SHP77 (cell line): Measurements from ENCODE around the gene EMP2.
"Not testable (repeated sequence)": the region's sequence is repeated elsewhere in the genome, so short reads cannot be mapped to it uniquely, and the experiment has no call there.

Experiments
- DNase-seq, 2 experiments: peaks; one replicate each; lab custom pipeline; 2025; lab: John Stamatoyannopoulos, UW

Gene EMP2

DNA sequence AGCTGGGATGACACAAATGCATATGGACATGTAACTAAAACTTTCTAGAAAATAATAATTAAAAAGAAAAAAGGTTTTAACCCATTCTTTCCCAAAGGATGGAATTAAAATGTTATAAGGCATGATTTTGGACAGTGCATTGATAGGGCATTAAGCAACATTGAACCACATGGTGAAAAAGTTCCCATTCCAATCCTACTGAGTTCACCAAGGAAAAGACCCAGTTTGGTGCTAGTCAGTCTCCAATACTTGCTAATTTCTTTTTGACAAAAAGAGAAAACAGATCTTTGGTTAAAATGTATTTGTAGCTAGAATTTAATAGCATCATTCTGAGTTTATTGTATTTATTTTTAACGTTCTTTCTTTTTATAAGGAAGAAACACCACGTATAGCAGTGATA is 28.1 kb downstream of the EMP2 start:
- no peak for DNase-seq

DNA sequence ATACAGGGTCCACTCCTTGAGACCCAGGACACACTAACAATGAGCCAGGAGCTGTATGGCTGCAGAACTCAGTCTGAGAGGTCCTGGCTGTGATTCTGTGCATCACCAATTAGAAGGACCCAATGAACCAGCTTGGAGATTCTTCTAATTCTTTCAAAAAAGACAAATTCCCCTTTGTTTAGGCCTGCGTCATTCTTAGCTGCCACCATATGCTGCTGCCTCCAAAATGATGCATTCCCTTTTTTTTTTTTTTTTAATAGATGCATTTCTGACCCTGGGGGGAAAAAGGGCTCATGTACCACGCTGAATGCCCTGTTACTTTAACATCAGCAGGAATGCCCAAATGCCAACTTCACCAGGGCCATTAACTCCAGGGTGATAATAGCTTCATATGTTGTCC is 28.5 kb downstream of the EMP2 start:
- no peak for DNase-seq

DNA sequence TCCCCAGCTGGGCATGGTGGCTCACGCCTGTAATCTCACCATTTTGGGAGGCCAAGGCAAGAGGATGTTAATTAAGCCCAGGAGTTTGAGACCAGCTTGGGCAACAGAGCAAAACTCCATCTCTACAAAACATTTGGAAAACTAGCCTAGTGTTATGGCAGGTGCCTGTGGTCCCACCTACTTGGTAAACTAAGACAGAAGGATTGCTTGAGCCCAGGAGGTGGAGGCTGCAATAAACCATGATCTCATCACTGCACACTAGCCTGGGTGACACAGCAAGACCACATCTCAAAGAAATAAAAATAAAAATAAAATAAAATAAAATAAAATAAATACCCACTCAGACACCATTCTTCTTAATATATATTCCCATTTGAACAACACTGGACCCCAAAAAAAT is 32.0 kb downstream of the EMP2 start:
- DNase-seq = no peak

DNA sequence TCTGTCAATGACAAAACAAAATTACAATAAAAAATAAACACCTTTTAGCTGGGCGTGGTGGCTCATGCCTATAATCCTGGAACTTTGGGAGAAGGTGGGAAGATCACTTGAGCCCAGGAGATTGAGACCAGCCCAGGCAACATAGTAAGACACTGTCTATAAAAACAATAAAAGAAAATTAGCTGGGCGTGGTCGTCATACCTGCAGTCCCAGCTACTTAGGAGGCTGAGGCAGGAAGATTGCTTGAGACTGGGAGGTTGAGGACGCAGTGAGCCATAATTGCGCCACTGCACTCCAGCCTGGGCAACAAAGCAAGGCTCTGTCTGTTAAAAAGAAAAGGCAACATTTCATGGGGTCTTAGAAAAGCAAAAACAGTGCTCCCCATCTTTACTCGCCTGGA is 32.7 kb downstream of the EMP2 start:
- DNase-seq = no peak

DNA sequence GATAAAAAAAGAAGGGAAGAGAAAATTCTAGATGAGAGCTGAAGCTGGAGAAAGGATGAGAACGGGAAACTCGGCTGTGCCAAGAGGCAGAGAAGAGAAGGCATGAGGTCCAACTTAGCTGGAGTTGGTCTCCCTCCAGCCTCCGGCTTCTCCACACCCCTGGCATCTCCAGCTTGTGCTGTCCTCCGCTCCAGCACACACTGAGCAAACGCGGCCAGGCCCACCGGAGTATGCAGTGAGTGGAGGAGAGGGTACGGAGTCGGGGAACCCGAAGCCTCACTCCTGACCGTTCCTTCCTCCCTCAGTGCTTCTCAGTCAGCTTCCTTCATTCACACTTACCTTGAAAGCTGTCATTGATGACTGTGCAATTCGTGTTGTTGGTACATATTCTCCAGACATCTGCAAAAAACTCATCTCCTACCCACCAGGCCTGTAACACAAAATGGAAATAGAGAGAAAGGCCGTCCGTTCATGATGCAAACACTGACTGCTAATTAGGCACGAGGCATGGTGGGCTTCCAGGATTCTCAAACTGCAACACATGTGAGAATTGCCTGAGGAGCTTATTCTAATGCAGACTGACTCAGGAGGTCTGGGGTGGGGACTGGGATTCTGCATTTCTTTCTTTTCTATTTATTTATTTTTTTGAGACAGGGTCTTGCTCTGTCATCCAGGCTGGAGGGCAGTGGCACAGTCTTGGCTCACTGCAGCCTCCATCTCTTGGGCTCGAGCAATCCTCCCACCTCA is 37.0 kb downstream of the EMP2 start:
- no peak for DNase-seq

DNA sequence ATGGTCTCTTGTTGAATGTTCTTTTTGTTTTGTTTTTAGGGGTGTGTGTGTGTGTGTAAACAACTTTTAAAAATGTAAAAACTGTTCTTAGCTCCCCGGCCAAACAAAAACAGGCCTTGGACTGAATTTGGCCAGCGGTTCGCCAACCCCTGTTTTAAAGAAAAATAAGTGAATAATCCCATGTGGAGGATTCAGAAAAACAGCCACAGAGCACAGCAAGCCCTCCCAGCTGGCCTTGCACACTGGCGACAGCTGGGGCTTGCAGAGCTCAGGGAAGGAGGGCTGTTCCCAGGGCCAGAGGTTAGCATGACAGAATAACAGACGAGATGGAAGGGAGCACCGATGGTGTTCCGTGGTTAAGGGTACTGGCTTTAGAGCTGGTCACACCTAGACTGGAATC is 39.0 kb downstream of the EMP2 start:
- no peak for DNase-seq

DNA sequence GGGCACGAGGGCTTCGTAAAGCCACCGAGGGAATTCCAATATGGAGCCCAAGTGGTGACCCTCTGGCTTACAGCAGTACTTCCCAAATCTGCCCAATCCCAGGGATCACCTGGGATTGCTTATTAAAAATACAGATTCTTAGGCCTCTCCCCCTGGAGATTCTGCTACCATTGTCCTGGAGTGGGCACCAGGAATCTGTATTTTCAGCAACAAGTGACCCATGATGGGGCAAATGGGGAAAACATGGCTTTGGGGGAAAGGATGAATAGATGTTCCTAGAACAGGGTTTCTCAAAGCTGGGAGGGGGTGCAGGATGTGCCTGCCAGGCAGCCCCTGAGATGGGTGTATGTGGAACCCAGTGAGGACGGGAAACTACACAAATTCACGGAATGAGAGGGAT is 40.6 kb downstream of the EMP2 start:
- DNase-seq = no peak

DNA sequence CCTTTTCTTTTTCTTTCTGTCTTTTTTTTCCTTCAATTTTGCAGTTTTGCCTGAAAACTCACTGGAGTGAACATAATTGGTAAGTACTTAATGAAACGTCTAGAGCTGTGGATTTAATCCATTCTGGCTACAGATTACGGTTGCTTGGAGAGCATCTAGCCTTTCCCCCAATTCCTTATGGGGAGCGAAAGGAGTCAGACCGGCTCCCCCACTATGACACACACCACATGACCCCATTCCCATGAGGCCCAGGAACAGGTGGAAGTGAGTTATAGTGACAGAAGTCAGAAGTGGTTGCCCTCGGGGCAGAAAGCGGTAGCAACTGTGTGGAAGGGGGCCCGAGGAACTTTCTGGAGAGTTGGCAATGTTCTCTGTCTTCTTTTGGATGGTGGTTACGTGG is 41.2 kb downstream of the EMP2 start:
- DNase-seq = no peak

DNA sequence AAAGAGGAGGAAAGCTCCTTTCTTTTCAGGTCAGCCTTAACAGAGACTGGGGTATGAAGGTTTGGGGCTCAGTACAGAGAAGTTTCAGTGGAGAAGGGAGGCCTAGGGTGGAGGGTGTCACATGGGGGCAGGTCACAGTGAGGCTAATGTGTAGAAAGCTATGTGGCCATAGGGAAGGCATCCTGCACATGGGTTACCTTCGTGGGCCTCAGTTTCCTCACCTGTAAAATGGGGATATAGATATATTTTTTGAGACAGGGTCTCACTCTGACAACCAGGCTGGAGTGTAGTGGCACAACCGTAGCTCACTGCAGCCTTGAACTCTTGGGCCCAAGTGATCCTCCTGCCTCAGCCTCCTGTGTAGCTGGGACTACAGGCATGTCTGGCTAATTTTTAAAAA is 41.8 kb downstream of the EMP2 start:
- no peak for DNase-seq

DNA sequence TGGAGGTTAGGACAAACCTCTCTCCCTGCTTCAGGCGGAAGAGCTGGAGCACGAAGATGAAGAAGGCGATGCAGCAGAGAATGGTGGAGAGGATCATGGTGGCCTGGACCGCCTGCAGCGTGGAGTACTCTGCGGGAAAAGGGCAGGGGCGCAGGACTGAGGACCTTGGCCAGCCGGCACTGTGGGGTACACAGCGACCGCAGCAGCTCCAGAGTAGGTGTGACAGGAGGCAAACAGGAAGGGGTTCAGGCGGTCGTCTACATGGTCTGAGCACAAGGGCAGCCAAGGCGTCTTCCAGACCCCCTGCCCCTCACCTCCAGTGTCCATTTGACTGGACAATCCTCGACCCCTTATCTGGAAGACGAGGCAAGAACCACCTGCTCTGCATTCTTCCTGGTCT is 42.5 kb downstream of the EMP2 start:
- DNase-seq = no peak

DNA sequence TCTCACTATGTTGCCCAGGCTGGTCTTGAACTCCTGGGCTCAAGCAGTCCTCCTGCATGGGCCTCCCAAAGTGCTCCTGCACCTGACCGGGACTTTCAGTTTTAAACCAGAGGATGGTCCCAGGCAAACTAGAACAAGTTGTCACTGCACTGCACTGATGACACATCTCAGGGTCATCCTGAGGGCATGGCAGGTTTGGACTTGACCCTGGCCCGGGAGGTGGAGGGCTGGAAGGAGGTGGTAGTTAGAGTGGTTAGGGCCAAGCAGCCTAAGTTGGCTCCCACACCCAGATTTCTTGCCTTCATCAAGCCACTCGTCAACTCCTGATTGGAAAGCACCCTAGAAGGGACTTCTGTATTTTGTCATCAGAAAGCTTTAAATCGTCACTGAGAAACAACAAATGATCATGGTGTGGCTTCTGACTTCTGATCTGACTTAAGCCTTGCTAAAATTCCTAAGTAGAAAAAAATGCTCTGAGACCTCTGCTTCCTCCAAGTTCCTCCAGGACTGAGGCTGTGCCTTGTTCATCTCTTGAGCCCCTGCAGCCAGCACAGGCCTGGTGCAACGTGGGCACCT is 43.5 kb downstream of the EMP2 start:
- no peak for DNase-seq

DNA sequence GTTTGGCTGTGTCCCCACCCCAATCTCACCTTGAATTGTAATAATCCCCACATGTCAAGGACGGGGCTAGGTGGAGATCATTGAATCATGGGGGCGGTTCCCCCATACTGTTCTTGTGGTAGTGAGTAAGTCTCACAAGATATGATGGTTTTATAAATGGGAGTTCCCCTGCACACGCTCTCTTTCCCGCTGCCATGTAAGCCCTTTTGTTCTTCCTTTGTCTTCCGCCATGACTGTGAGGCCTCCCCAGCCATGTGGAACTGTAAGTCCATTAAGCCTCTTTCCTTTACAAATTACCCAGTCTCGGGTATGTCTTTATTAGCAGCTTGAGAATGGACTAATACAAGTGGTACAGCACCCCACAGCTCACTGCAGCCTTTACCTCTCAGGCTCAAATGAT is 44.1 kb downstream of the EMP2 start:
- not testable (repeated sequence) for DNase-seq

DNA sequence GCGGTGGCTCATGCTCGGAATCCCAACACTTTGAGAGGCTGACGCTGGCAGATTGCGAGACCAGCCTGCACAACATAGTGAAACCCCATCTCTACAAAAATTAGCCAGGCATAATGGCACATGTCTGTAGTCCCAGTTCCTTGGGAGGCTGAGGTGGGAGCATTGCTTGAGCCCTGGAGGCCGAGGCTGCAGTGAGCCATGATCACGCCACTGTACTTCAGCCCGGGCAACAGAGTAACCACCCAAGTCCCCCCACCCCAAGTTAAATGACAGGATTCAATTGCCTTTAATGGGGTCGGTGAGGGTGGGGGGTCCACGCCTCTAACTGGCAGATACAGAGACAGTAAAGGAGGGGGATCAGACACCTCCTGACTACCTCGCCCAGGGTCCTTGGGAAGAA is 44.9 kb downstream of the EMP2 start:
- DNase-seq = no peak

DNA sequence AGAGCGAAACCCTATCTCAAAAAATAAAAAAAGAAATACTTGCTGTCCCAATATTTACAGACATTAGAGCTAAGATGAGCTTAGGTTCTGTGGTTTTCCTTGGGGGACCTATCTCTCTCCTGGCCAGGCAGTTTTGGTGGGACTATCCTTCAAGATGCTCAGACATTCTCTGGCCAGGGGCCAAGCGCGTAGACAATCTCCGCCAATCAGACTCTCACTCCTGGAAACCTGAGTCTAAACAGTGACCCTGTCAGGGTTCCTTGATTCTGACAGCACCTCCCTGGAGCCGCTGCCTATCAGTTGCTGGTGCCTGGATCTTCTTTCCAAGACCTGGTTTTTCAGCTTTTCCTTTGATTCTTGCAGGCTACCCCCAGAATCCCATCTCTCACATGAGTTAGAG is 45.6 kb downstream of the EMP2 start:
- no peak for DNase-seq

DNA sequence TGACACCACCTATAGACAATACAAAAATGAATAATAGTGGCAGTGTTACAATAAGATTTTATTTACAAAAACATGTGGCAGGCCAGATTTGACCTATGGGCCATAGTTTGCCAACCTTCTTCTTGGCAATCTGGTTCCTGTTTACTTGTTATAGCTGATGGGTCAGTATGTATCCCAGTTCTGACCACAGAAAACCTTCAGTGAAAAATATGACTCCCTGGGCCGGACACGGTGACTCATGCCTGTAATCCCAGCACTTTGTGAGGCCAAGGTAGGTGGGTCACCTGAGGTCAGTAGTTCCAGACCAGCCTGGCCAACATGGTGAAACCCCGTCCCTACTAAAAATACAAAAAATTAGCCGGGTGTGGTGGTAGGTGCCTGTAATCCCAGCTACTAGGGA is 46.8 kb downstream of the EMP2 start:
- DNase-seq = not testable (repeated sequence)

DNA sequence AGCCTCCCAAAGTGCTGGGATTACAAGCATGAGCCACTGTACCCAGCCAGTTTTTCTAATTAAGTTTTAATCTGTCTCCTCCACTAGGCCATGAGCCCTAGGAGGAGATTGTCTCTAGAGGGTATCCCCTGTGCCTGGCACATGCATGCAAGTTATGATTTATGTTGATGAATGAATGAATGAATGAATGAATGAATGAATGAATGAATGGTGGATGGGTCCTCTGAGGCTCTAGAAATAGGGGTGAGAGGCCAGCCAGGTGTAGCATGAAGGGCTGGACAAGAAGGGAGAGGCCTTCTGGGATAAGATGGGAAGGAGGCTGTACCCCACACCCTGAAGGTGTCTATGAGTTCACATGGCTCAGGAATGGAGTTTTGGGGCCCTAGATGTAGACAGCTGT is 48.8 kb downstream of the EMP2 start:
- no peak for DNase-seq

DNA sequence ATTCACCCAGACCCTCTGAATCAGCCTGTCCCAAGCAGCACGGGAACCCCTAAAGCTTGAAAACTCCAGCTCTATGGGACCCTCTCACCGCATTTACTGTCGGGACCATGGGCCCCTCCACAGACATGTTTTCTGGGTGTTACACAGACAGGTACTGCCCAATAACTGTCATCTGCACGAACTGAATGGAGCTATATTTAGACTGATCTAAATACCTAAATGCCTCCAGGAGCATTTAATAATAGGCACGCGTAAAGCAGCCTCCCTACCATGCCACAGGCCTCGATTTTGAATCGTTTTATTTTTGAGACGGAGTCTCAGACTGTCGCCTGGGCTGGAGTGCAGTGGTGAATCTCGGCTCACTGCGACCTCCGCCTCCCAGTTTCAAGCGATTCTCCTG is 49.7 kb downstream of the EMP2 start:
- no peak for DNase-seq

DNA sequence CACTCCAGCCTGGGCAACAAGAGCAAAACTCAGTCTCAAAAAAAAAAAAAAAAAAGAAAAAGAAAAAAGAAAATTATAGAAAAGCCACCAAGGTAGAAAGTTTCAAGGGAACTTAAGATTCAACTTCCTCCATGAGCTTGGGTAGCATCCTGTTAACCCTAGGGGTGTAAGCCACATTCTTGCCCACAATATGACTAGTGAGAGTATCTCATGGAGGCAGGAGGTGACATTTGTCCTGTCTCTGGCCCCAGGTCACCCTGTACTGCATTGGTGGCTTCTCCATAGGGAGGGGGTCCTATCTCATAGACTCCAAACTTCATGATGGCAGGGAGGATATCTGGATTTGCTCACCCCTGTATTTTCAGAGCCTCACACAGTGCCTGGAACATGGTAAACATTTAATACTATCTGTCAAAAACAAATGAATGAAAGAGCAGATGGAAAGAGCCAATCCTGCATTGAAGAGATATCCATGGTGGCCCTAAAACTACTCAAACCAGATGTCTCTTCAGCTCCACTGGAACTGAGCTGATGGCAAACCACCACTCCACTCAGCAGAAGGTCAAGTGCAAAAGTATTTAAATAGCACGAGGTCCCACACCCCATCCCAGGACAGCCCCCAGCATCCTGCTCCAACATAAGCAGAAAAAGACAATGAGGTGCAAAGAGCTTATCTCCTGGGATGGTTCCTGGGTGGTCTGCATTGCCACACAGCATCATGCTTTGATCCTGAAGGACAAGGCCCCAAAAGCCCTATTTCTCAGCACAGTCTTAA is 50.3 kb downstream of the EMP2 start:
- no peak for DNase-seq

DNA sequence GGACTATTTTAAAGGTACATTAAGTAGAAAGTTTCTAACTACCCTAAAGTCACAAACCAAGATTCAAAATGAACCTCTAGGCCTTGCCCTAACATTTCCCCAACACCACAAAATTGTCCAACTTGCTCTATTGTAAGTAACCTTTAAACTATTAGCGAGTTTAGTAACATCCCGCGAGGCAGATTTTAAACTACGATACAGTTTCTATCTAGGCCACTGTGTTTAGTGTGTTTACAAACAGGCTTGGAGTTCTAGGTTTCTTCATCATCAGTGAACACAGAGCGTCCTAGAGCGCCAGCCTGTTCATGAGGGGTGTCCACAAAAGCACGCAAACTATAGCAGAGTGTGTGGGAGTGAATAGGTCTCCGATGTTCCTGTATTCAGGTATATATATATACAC is 51.8 kb downstream of the EMP2 start:
- no peak for DNase-seq

DNA sequence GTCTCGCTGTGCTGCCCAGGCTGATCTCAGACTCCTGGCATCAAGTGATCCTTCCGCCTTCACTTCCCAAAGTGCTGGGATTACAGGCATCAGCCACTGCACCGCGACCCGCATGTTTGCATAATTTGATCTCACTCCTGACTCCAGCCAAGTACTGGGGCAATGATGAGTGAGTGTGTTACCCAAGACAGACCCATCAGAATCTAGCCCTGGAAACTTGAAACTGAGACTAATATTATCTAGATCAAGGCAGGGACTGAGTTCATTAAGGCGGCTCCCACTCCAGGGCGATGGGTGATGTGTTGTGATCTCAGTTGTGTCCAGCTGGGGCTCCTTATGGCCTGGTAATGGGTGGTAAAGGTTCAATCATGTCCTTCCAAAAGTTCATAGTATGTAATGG is 53.4 kb downstream of the EMP2 start:
- DNase-seq = no peak

DNA sequence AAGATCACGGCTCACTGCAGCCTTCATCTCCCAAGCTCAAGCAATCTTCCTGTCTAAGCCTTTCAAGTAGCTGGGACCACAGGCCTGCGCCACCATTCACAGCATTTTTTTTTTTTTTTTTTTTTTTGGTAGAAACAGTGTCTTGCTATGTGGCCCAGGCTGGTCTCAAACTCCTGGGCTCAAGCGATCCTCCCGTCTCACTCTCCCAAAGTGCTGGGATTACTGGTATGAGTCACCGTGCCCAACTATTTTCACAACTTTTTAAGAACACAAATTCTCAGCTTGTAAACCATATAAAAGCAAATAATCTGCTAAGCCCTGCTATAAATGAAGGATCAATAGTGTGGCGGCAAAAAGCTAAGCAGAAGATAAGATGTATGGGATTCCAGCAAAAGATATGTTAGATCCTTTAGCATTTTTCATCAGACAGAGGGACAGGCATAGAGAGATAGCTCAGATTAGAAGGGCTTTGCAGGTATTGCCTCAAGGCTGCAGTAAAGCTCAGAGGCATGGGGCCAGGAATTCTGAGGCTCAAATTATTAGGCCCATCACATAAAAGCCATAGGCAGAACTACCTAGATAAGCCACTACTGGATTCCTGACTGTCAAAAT is 55.1 kb downstream of the EMP2 start:
- DNase-seq = no peak

DNA sequence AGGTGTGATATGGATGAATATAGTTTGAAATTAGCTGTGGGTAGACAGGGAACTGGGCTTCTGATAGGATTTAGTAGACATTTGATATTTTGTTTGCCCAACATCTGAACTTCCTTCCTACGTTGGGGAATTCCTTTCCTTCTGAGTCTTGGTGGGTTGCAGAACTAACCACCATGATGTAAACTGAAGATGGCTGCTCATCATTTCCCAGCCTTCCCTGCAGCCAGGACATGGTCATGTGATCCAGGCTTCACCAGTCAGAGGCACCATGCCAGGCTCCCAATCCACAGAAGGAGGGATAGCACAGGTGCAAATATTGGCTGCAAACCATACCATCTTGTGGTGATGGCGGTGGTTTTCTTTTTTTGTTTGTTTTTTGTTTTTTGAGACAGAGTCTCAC is 57.4 kb downstream of the EMP2 start:
- no peak for DNase-seq

DNA sequence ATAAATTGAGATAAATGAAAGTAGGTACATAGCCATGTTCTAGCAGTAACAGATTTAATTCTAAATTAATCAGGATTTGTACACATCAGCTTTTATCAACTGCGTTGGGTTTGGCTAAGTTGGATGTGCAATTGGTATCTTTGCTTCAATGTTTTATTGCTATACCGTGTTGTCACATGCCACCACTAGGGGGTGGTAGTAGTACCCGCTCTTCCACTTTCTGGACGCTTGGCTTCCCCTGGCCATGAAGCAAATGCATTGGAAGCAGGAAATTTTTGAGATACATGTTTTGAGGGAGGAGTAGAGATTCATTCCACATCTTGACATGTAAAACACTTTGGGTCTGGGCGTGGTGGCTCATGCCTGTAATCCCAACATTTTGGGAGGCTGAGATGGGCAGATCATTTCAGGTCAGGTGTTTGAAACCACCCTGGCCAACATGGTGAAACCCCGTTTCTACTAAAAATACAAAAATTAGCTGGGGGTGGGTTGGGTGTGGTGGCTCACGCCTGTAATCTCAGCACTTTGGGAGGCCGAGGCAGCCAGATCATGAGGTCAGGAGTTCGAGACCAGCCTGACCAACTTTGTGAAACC is 58.6 kb downstream of the EMP2 start:
- DNase-seq = peak; percentile 24 to 49
